GM20000 (cell line): Measurements from ENCODE around the gene ESF1.

Source experiments
- DNase-seq: peaks from one replicate; pipeline ENCODE4 v3.0.0; 2012; ENCODE audit warnings: low spot score
- TF ChIP-seq, protein P1 (sequence below): IDR thresholded peaks from 2 replicates; pipeline ENCODE4 v1.5.1; 2012; ENCODE audit warnings: mild to moderate bottlenecking, control low read depth; ENCODE audit errors: extremely low read depth, missing control alignments

ESF1 gene

DNA sequence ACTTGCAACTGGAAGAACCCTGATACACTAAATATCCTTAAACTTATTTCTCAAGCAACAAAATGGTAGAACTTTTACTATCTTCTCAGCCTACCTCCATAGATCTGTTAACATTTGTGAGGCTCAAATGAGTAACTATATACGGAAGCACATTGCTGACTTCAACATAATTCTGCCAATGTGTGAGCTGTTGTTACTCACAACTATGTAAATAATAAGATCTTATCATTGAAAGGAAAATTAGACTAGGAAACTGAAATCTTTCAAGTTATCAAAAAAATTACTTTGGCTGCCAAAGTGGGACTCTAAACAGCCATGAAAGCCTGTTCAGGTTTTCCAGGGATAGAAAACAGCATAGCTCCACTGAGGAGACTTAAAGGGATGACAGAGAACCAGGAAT is 105.8 kb downstream of the ESF1 start:
- no peak for DNase-seq
- TF ChIP-seq, protein P1, sequence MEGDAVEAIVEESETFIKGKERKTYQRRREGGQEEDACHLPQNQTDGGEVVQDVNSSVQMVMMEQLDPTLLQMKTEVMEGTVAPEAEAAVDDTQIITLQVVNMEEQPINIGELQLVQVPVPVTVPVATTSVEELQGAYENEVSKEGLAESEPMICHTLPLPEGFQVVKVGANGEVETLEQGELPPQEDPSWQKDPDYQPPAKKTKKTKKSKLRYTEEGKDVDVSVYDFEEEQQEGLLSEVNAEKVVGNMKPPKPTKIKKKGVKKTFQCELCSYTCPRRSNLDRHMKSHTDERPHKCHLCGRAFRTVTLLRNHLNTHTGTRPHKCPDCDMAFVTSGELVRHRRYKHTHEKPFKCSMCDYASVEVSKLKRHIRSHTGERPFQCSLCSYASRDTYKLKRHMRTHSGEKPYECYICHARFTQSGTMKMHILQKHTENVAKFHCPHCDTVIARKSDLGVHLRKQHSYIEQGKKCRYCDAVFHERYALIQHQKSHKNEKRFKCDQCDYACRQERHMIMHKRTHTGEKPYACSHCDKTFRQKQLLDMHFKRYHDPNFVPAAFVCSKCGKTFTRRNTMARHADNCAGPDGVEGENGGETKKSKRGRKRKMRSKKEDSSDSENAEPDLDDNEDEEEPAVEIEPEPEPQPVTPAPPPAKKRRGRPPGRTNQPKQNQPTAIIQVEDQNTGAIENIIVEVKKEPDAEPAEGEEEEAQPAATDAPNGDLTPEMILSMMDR = no peak

DNA sequence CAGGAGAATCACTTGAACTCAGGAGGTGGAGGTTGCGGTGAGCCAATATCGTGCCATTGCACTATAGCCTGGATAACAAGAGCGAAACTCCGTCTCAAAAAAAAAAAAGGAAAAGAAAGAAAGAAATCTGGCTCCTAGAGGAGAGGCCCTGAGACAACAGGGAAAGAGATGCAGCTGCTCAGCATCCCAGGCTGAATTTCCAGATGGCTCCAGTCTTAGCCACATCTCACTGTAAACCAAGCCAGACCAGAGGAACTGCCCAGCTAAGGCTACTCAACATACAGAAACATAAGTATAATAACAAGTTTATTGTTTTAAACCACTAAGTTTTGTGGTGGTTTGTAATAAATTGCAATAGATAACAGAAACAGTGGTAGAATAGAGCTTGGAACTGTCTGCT is 107.5 kb downstream of the ESF1 start:
- DNase-seq = no peak
- TF ChIP-seq, protein P1 = no peak

DNA sequence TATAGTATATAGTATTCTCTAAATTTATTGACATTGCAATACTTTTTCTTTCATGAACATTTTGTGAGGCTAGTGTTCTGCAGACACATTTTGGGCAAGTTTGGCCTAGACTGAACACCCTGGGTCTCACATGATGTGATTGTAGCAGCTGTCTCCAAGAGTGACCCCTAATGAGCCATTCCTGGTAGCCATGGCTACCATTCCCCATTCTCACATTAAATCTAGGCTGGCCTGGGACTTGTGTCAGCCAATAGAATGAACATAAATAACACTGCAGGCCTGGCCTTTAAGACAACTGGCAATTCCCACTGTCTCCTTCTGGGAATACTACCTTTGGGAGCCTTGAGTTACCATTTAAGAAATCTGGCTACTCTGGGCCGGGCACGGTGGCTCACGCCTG is 108.0 kb downstream of the ESF1 start:
- DNase-seq = no peak
- TF ChIP-seq, protein P1 = no peak

DNA sequence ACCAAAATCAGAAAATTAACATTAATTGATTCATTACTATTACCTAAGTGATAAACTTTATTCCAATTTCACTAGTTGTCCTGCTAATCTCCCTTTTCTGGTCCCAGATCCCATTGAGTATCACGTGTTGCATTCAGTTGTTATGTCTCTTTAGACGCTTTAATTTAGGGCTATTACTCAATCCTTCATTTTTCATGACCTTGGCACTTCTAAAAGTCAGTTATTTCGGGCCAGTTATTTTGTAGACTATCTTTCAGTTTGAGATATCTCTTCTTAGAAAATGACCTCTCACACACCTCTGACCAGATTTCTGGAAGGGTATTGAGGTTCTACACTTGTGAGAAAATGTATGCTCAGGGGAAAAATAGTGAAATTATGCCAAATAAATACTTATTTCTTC is 112.0 kb downstream of the ESF1 start:
- DNase-seq = no peak
- TF ChIP-seq, protein P1 = no peak

DNA sequence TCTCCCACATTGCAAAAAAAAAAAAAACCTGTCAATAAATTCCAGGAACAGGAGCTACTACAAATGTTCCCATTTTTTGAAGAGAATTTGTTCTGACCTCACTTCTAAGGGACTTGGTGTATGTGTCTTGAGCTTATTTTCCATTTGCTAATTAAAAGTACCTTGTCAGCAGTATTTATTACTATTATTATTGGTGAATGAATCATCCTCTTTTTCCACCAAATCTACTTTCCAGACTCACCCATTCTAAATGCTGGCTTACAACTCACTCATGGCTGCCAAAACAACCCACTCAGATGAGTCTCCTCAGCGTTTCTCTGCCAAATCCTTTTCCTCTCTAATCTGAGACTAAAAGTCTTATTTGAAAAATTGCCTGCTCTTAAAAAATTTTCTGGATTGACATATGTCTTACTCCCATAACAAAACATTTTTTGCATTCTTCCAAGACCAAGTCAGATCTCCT is 112.8 kb downstream of the ESF1 start:
- DNase-seq = no peak

DNA sequence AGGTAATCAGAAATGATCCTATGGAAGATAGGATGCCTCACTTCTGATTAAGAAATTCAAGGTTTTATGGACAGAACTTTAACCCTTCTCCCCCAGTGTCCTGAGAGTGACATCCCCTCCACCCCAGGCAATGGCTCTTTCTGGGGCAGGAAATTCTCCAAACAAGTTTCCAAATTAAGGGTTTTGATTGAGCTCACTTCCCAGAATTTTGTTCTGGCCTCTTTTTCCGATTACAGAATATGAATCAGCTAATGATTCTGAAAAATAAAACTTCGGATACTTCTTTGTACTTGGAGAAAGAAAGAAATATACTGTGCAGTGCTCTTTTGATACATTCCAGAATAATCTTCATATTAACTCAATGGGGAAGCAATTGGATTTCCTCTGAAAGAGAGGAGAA is 113.2 kb downstream of the ESF1 start:
- DNase-seq = no peak
- TF ChIP-seq, protein P1 = no peak

More for the DNA sequence above, 112.8 kb downstream of the ESF1 start:
- TF ChIP-seq, protein P1 = no peak

DNA sequence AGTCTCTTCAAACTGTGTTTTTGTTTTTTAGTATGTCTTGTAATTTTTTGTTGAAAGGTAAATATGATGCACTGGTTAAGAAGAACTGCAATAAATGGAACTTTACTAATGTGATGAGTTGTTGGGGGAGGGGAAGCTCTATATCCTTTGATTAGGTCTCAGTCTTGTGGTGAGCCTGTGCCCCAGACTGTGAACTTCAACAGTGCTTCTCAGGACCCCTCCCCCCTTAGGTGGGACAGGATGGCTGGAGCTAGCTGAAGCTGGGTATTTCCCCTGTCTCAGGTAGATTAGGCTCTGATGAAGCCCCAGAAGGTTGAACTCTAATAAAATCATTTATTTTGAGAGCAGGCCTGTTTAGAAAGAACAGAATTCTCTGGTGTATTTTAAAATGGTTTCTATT is 114.6 kb downstream of the ESF1 start:
- TF ChIP-seq, protein P1 = no peak
- no peak for DNase-seq
